Kidney (tissue), 14 donors: Measurements from ENCODE around the gene SCNN1B. TPM values are rescaled to one million over a fixed set of nuclear protein-coding genes. Genes with fewer than 3 reads are reported as not detected.
A peak's percentile ranks its signal among the peaks of the same experiment; 100 is the strongest.

Experiments
- DNase-seq, 5 donors: peaks; one replicate each; pipeline ENCODE4 v3.0.0-alpha.2; 2013 to 2020
- FAIRE-seq: peaks from 2 replicates; lab custom pipeline; 2012; peaks lifted over from hg19 to GRCh38; lab: Jason Lieb, UNC
- H3K27ac ChIP-seq, 2 donors: one replicate each; pipeline ENCODE4 v1.7.0; 2013; ENCODE audit warnings: low read depth in 2 of 2, low read length in 2 of 2, inconsistent platforms in 1 of 2
- H3K27me3 ChIP-seq: one replicate; pipeline ENCODE4 v1.7.1; 2013; ENCODE audit warnings: low read length, inconsistent platforms; ENCODE audit not compliant: control insufficient read depth, insufficient read depth
- H3K36me3 ChIP-seq, 3 donors: one replicate each; pipeline versions ENCODE4 v1.7.0 to v1.7.1; 2013; ENCODE audit warnings: low read length in 3 of 3, control low read depth in 1 of 3, inconsistent platforms in 1 of 3; ENCODE audit not compliant: insufficient read depth in 3 of 3, control insufficient read depth in 2 of 3
- H3K4me1 ChIP-seq, 3 donors: one replicate each; pipeline versions ENCODE4 v1.7.0 to v1.7.1; 2013; ENCODE audit warnings: low read length in 3 of 3, inconsistent platforms in 1 of 3, low read depth in 1 of 3; ENCODE audit not compliant: control insufficient read depth in 2 of 3, insufficient read depth in 2 of 3
- H3K4me3 ChIP-seq, 3 donors: one replicate each; pipeline versions ENCODE4 v1.7.0 to v1.8.1; 2013; ENCODE audit warnings: low read length in 3 of 3, control low read depth in 1 of 3, inconsistent platforms in 1 of 3
- H3K9ac ChIP-seq, 3 donors: one replicate each; pipeline versions ENCODE4 v1.7.0 to v1.7.1; 2013; ENCODE audit warnings: low read length in 3 of 3, control low read depth in 1 of 3, inconsistent platforms in 1 of 3
- H3K9me3 ChIP-seq, 3 donors: one replicate each; pipeline versions ENCODE4 v1.7.0 to v1.7.1; 2013; ENCODE audit warnings: low read length in 3 of 3, control low read depth in 1 of 3, inconsistent platforms in 1 of 3; ENCODE audit not compliant: control insufficient read depth in 2 of 3, insufficient read depth in 1 of 3
- CTCF ChIP-seq: IDR thresholded peaks from 3 replicates; pipeline ENCODE4 v1.5.1; 2012; ENCODE audit warnings: mild to moderate bottlenecking, moderate library complexity, borderline replicate concordance; ENCODE audit not compliant: insufficient read depth; ENCODE audit errors: extremely low read depth
- intact Hi-C: fragments of 100-400 bp; cut with DNase I; formaldehyde crosslinking; loops from one replicate; pipeline ENCODE4 v1.11.1; 2022
- polyA plus RNA-seq: library from polyadenylated mRNA; stranded (reverse); fragments of 350-450 nt; fragmentation: Illumina TruSeq; extraction: RNeasy Lipid Tissue Mini Kit (QIAGEN cat#74804); gene quantifications from one replicate; pipeline ENCODE4 v1.2.3, GENCODE V29; 2014; ENCODE audit warnings: low read depth, low replicate concordance; ENCODE audit not compliant: insufficient read depth
- total RNA-seq: library from RNA; stranded (reverse); fragmentation: NEBNext Ultra II Directional; extraction: Animal tissue kit (Norgen Biotek cat#: 25700); gene quantifications from one replicate; pipeline ENCODE4 v1.2.1, GENCODE V29; 2021
- donor health status: control.
- donor health status: control.
- donor health status: control.
- donor health status: control.
- donor health status: control.
- donor health status: DM: yes; HTN: yes; CAD: no.
- donor health status: Normal renal cell carcinoma (clear cell type).

SCNN1B gene
- total and polyA plus RNA-seq, 2 donors from 2014 or later = 7.8 to 62.9 TPM

DNA sequence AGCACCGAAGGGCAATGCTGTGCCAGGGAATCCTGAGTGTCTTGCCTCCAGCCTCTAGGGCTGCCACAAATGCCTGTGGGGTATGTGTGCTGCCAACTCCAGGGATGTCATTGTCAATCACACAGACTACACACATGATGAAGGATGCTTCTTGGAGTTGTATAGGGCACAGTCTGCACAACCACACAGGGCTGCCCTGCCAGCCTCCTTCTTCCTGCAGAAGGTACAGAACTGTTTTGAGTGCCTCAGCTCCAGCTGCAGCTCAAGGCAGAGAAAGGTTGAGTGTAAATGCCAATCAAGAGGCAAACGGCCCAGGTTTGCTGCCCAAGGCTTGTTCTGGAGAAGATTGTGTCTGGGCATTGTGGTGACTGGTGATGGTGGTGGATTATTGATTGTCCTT, 15.6 kb downstream of the SCNN1B start:
- no peaks in the 10 kb centered on the region for H3K27me3 ChIP-seq
- no peak overlapping the region for H3K4me3 ChIP-seq
- FAIRE-seq (no peak), DNase-seq (peak in 1 of 5 donors; percentile 5)
- H3K9me3 ChIP-seq = peaks cover 0 to 6% (median 0%) of the 10 kb centered on the region in 3 donors
- H3K4me1 ChIP-seq = no peaks in the 10 kb centered on the region
- intact Hi-C loops = no loop called here
- H3K36me3 ChIP-seq = peaks cover 0 to 2% (median 0%) of the 10 kb centered on the region in 3 donors
- no peak overlapping the region for H3K27ac ChIP-seq
- no peak for TF ChIP-seq CTCF
- no peak overlapping the region for H3K9ac ChIP-seq

GRCh38 chr16:23318639-23319038, 16.5 kb downstream of the SCNN1B start:
- Histone ChIP-seq H3K27ac (no peak overlapping the region), H3K9ac (no peak overlapping the region), H3K27me3 (no peaks in the 10 kb centered on the region), H3K9me3 (peaks cover 0 to 6% (median 0%) of the 10 kb centered on the region in 3 donors), H3K4me3 (no peak overlapping the region), H3K4me1 (no peaks in the 10 kb centered on the region), H3K36me3 (peaks cover 0 to 2% (median 0%) of the 10 kb centered on the region in 3 donors)
- FAIRE-seq = no peak
- intact Hi-C loops = no loop called here
- peak in 1 of 5 donors; percentile 8 for DNase-seq
- no peak for TF ChIP-seq CTCF

- peaks cover 0 to 6% (median 0%) of the 10 kb centered on the region in 3 donors for H3K9me3 ChIP-seq
- H3K36me3 ChIP-seq = peaks cover 0 to 2% (median 0%) of the 10 kb centered on the region in 3 donors
- no peak for FAIRE-seq
- no peak overlapping the region for H3K9ac ChIP-seq
- H3K27ac ChIP-seq = peak overlapping the region; percentile 1 to 32
- no peak for TF ChIP-seq CTCF
- intact Hi-C loops = no loop called here
- no peak overlapping the region for H3K4me3 ChIP-seq
- H3K4me1 ChIP-seq = no peaks in the 10 kb centered on the region
- DNase-seq = no peak
- H3K27me3 ChIP-seq = no peaks in the 10 kb centered on the region
Observed at GRCh38 chr16:23319861-23320615, 17.9 kb downstream of the SCNN1B start.
